ENCODE results near the gene RNF182. TPM values are rescaled to one million over a fixed set of nuclear protein-coding genes. Genes with fewer than 3 reads are reported as not detected.

RNF182 gene
- total RNA-seq, 2 donors from 2014 or later: 3.2 TPM; not detected in 1

- Histone ChIP-seq H3K9me3 (no peaks in the 10 kb centered on the region), H3K27ac (no peak overlapping the region), H3K4me3 (no peak overlapping the region), H3K36me3 (no peaks in the 10 kb centered on the region), H3K27me3 (replicated peaks; ENCODE audit: insufficient read depth) (no peaks in the 10 kb centered on the region), H3K4me1 (replicated peaks) (no peaks in the 10 kb centered on the region)
- no peak for DNase-seq (ENCODE audit: low spot score)
- intact Hi-C loops (cut with DNase I): no loop called here
- no peak for TF ChIP-seq POLR2AphosphoS5 (IDR thresholded peaks at IDR 0.05)
- TF ChIP-seq, protein P1, sequence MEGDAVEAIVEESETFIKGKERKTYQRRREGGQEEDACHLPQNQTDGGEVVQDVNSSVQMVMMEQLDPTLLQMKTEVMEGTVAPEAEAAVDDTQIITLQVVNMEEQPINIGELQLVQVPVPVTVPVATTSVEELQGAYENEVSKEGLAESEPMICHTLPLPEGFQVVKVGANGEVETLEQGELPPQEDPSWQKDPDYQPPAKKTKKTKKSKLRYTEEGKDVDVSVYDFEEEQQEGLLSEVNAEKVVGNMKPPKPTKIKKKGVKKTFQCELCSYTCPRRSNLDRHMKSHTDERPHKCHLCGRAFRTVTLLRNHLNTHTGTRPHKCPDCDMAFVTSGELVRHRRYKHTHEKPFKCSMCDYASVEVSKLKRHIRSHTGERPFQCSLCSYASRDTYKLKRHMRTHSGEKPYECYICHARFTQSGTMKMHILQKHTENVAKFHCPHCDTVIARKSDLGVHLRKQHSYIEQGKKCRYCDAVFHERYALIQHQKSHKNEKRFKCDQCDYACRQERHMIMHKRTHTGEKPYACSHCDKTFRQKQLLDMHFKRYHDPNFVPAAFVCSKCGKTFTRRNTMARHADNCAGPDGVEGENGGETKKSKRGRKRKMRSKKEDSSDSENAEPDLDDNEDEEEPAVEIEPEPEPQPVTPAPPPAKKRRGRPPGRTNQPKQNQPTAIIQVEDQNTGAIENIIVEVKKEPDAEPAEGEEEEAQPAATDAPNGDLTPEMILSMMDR (IDR thresholded peaks at IDR 0.05): no peak
- no peak for TF ChIP-seq POLR2A (IDR thresholded peaks at IDR 0.05)
- WGBS: 67% methylated on average over 3 of the region's 3 CpGs
Observed at GRCh38 chr6:13998356-13998755, 73.6 kb downstream of the RNF182 start.

DNA sequence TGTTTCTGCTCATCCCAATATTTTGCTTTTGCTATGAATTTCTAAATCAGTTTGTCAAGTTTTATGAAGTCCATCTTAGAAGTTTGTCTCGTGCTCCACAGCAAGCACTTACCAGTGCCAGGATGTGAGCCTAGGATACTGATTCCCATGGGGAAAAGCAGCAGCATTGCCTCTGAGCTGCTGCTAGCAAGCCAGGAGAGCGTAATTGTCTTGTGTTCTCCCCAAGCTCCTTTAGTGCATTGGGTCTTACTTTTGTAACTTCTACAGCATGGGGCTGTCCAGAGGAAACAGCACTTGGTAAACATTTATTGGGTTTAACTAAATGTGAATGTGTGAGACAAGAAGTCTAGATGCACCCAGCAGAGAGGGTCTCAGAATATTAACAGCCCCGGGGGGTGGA, 76.1 kb downstream of the RNF182 start:
- no peak for DNase-seq (ENCODE audit: low spot score)
- no peak overlapping the region for H3K4me3 ChIP-seq
- intact Hi-C loops (cut with DNase I): no loop called here
- H3K9me3 ChIP-seq: no peaks in the 10 kb centered on the region
- no peaks in the 10 kb centered on the region for H3K36me3 ChIP-seq
- TF ChIP-seq POLR2AphosphoS5 (IDR thresholded peaks at IDR 0.05) (no peak), POLR2A (IDR thresholded peaks at IDR 0.05) (no peak)
- TF ChIP-seq, protein P1 (IDR thresholded peaks at IDR 0.05): no peak
- WGBS: 89% methylated on average over 3 of the region's 3 CpGs
- no peaks in the 10 kb centered on the region for H3K4me1 ChIP-seq (replicated peaks)
- H3K27ac ChIP-seq: no peak overlapping the region
- H3K27me3 ChIP-seq (replicated peaks; ENCODE audit: insufficient read depth): peaks cover 3% of the 10 kb centered on the region

DNA sequence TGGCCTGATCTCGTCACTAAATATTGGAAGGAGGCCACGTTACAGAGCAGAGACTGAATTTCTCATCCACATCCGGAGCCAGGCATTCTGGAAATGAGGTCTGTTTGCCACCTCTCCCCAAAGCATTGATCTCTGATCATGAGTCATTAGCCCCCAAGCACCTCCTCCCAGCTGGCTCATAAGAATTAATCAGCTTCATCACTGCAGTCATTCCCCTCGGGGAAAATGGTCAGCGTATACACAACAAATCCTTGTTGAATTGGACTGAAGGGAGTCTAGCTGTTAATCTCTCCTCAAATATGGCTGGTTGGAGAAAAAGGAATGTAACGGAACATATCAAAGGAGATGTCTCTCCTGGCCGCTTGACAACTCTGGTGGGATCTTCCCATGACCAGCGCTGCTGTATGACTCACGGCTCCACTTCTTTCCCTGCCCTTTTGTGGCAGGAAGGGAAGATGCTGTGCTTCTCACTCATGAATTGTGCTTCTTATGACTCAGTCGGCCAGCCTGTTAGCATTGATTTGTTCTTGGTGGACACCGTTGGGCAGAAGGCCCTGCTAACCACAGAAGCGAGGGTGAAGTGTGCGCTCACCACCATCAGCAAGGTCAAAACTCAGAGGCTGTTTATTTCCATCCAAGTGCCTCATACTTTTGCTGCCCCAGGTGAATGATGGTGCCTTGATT, 76.7 kb downstream of the RNF182 start:
- Histone ChIP-seq H3K4me3 (no peak overlapping the region), H3K36me3 (no peaks in the 10 kb centered on the region), H3K4me1 (replicated peaks) (no peaks in the 10 kb centered on the region), H3K27me3 (replicated peaks; ENCODE audit: insufficient read depth) (peaks cover 3% of the 10 kb centered on the region), H3K9me3 (no peaks in the 10 kb centered on the region), H3K27ac (no peak overlapping the region)
- intact Hi-C loops (cut with DNase I): no loop called here
- no peak for DNase-seq (ENCODE audit: low spot score)
- 76% methylated on average over 13 of the region's 13 CpGs for WGBS
- TF ChIP-seq POLR2AphosphoS5 (IDR thresholded peaks at IDR 0.05) (no peak), POLR2A (IDR thresholded peaks at IDR 0.05) (no peak)
- TF ChIP-seq, protein P1 (IDR thresholded peaks at IDR 0.05): no peak

- no peaks in the 10 kb centered on the region for H3K4me1 ChIP-seq (replicated peaks)
- TF ChIP-seq, protein P1 (IDR thresholded peaks at IDR 0.05): no peak
- TF ChIP-seq POLR2AphosphoS5 (IDR thresholded peaks at IDR 0.05) (no peak), POLR2A (IDR thresholded peaks at IDR 0.05) (no peak)
- no peak for DNase-seq (ENCODE audit: low spot score)
- H3K36me3 ChIP-seq: no peaks in the 10 kb centered on the region
- H3K4me3 ChIP-seq: no peak overlapping the region
- WGBS: 95% methylated on average over 37 of the region's 47 CpGs
- H3K9me3 ChIP-seq: no peaks in the 10 kb centered on the region
- H3K27ac ChIP-seq: no peak overlapping the region
- H3K27me3 ChIP-seq (replicated peaks; ENCODE audit: insufficient read depth): peaks cover 3% of the 10 kb centered on the region
- intact Hi-C loops (cut with DNase I): no loop called here
Observed at GRCh38 chr6:14002176-14002947, 77.6 kb downstream of the RNF182 start.

Measured in prostate gland (tissue), 2 donors.